ENCODE data around the gene TUBA4B. TPM values are rescaled to one million over a fixed set of nuclear protein-coding genes. Genes with fewer than 3 reads are reported as not detected.

The TUBA4B gene
- total RNA-seq, 1 donor from 2014 or later: not detected

GRCh38 chr2:219216535-219216915 is 36.5 kb upstream of the TUBA4B start:
- no peak for ATAC-seq
- DNase-seq (ENCODE audit: missing footprints): no peak
- intact Hi-C loops (cut with DNase I): no loop called here

GRCh38 chr2:219218217-219218731 is 34.8 kb upstream of the TUBA4B start:
- intact Hi-C loops (cut with DNase I): no loop called here

GRCh38 chr2:219218732-219219701 is 34.0 kb upstream of the TUBA4B start, which contains the start of gene ABCB6:
Gene ABCB6 (minus strand): TSS chr2:219218958. CDS start chr2:219218673, 285 bp downstream.
- intact Hi-C loops (cut with DNase I): no loop called here
- peak; percentile 93 for ATAC-seq
- peak; percentile 97 for DNase-seq (ENCODE audit: missing footprints)

More at GRCh38 chr2:219218217-219218731, 34.8 kb upstream of the TUBA4B start:
- DNase-seq (ENCODE audit: missing footprints) (peak; percentile 85), ATAC-seq (peak; percentile 36)

DNA sequence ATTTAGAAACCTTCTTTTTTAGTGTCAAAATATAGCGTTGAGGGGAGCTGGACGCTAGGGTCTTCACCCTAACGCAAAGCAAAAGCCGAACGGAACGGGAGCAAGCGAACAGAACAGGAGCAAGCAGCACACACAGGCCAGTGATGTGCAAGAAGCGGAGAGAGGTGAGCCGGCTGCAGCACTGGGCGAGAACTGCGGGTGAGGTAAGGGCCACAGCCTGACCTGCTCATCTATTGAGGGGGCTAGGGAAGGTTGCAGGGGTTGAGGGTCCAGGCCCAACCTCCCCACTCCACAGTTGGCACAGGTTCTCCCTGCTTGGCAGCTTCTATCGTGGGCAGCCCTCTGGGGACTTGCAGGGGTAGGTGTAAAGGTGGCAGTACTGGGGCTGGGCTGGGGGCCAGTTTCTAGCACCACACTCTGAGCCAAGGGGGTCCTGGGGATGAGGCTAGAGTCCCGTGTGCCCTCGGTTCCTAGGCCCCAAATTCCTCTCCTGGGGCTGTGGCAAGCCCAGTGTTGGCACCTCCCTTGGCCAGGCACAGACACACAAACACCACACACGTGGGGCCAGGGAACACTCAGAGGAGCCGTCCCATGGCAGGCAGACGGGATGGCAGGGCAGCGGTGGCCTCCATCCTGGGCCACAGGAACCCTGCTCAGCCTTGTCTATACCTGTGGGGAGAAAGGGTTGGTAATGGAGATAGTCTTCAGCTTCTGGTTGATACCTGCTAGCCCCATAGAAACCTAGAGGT is 33.1 kb upstream of the TUBA4B start:
- DNase-seq (ENCODE audit: missing footprints) (no peak), ATAC-seq (no peak)
- intact Hi-C loops (cut with DNase I): no loop called here

DNA sequence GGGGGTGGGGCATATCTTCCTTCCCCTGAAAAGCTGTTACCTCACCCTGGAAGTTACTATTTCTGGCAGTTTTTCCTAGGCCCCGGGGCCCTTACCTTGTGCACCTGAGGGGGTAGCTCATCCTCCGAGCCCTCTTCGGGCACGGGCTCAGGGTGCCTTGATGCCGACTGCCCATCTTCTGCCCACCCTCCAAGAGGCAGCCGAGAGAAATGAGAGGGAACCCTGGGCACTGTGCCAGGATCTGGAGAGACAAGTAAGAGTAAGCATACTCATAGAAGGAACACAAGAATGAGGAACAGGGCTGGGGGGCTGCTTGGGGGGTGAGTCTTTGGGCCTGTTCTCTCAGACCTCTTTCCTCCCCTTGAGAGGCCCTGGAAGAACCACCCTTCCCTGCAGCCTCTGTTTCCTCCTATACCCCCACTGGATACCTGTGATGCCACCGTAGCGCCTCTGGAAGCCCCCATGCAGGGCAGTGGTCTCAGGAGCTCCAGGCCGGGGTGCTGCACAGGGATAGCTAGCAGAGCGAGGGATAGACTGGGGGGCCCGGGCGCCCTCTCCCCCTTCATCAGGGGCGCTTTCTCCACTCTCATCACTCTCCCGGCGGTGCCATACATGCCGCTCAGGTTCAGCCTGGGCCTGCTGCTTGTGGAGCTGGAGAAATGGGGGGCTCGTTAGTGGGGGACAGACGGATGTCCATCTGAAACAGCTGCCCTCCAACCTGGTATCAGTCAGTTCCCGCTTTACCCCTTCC is 32.2 kb upstream of the TUBA4B start:
- intact Hi-C loops (cut with DNase I): no loop called here
- DNase-seq (ENCODE audit: missing footprints): no peak
- ATAC-seq: no peak

- intact Hi-C loops (cut with DNase I): no loop called here
- DNase-seq (ENCODE audit: missing footprints) (no peak), ATAC-seq (no peak)
These were observed 31.0 kb upstream of the TUBA4B start for GRCh38 chr2:219221957-219222518.

DNA sequence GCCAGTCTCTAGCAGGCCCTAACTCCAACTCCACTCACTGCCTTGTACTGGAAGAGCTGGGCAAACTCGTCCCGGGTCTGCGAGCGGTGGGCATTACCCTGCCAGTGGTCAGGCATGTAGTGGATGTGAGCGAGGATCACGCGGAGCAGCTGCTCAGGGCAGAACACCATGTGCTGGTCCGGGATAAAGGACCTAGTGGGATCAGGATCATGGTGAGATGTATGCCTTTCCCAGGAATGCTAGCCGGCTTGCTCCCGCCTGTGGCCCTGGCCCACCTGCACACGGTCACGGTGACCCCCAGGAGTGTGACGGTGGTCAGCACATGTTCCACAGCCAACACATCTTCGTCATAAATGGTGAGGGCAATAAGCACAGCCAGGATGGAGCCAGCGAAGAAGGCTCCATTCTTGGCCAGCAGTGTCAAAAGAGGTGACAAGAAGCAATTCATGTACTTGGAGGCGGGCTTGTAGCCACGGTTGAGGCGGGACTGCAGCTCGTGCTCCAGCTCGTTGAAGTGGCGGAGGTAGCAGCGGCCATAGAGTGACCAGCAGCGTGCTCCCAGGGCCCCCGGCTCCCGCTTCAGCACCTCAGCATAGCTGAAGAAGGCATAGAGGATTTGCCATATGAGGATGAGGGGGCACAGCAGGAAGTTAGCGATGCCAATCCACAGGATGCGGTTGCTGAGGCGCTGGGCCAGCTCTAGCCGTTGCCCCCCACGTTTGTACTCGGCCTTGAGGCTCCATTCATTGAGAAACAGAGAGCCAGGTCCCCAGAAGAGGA is 29.0 kb upstream of the TUBA4B start:
- intact Hi-C loops (cut with DNase I): no loop called here
- ATAC-seq (no peak), DNase-seq (ENCODE audit: missing footprints) (no peak)

GRCh38 chr2:219225350-219225749 is 27.7 kb upstream of the TUBA4B start:
- DNase-seq (ENCODE audit: missing footprints): no peak
- intact Hi-C loops (cut with DNase I): loop anchor here (5.0 kb wide), 1 partner anchor 52 kb away; the partner anchor contains the start of gene DNAJB2
- ATAC-seq: no peak

DNA sequence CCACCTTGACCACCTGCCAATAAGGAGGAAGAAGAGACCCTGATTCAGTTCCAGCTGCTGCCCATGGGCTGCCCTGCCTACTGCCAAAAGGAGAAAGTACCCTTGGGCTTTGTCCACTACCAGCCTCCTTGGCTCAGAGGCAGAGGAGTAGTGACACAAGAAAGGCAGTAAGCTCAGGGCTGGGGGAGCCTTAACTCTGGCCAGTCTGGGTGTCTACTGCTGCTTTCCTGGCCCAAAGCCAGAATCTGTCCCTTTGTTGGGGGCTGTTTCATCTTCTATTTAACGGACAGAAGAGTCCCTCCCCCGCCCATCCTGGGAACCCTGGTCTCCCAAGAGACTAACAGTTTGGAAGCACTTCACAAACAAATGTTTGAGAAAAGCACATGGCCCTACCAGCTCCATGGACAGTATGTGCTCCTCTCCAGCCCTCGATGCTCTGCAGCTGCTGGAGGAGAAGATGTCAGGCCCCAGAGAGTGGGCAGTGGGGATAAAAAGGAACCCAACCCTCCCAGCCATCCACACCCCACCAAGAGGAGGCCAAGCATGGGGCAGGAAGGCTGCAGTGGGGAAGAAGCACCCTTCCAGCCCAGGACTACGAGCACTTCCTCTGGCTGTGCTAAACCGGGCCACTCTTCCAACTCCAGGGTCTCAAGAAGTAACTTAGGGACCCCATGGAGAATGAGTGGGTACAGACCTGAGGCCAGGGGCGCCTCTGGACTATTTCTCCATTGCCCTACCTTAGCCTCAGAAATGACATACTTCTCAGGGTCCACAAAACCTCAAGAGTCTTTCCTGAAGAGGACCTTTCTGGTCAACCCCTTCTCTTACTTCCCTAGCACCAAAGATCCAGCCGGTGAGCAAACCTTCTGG is 24.8 kb upstream of the TUBA4B start:
- no peak for ATAC-seq
- DNase-seq (ENCODE audit: missing footprints): no peak
- intact Hi-C loops (cut with DNase I): loop anchor here (2.0 to 5.0 kb wide), 2 partner anchors 21 to 49 kb away; partner anchors contain the start of genes DNAJB2 and ZFAND2B

DNA sequence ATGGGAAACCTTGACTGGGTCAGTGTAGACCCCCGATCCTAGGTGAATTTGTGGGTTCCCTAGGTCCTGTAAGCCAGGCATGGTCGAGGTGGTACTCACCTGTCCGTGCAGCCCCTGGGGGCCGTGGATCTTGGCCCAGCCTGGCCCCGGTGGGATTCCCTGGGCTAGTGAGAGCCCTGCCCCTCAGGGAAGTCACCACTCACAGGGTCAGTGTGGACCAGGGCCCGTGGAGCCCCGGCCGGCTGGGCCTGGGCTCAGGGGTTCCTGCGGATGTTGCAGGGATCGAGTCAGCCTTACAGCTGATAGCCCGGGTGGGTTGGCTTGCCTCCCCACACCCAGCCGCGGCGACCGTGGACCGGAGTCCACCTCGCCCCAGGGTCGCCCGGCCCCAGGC is 24.1 kb upstream of the TUBA4B start:
- DNase-seq (ENCODE audit: missing footprints) (no peak), ATAC-seq (no peak)
- intact Hi-C loops (cut with DNase I): loop anchor here (2.0 to 5.0 kb wide), 2 partner anchors 22 to 48 kb away; partner anchors contain the start of genes DNAJB2 and ZFAND2B

GRCh38 chr2:219229305-219230058 is 23.6 kb upstream of the TUBA4B start, which contains the start of the genes ANKZF1 and ATG9A:
Gene ANKZF1 (plus strand): TSS chr2:219229806. CDS start chr2:219230258, 452 bp downstream.
Gene ATG9A (minus strand): TSS chr2:219229636. CDS start chr2:219228024, 1,612 bp downstream.
- intact Hi-C loops (cut with DNase I): loop anchor here (2.0 to 5.0 kb wide), 2 partner anchors 23 to 48 kb away; partner anchors contain the start of genes DNAJB2 and ZFAND2B
- ATAC-seq: peak; percentile 99
- DNase-seq (ENCODE audit: missing footprints): peak; percentile 99

DNA sequence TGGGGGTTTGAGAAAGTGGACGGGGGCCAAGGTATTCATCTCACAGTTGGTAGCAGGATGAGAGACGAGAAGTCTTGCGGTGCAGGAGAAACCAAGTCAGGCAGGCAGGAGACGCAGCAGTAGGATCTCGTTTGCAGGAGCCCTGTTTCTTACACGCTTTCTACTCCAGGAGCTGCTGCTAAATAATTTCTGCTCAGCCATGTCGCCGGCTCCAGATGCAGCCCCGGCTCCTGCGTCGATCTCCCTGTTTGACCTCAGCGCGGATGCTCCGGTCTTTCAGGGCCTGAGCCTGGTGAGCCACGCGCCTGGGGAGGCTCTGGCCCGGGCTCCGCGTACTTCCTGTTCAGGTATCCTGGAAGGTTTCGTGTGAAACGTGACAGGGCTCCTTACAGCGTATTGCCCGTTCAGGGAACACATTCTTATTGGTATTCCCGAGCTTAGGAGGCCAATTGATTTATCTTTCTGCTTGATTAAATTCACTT is 22.9 kb upstream of the TUBA4B start:
- intact Hi-C loops (cut with DNase I): no loop called here
- DNase-seq (ENCODE audit: missing footprints) (peak; percentile 86), ATAC-seq (no peak)

- ATAC-seq: no peak
- intact Hi-C loops (cut with DNase I): no loop called here
These were observed 18.7 kb upstream of the TUBA4B start for GRCh38 chr2:219234331-219234730.

DNA sequence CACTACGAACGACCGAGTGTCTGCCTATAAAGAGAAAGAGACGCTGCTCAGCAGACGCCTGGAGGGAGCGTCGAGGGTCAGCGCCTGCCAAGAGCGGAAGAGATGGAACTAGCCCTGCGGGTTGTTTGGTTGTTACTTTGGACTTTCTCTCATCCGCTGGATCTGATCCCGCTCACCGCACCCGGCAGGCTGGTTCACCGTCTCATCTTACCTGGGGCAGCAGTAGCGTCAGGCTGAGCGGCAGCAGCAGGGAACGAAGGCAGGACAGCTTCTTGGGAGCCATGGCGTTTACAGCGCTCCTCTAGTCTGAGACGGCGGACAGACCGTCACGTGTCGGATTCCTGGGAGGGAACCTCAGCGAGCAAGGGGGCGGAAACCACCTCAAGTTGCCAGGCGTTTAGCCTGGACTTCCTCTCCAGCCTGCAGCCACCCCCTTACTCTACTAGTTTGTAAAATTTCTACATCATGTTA is 9.7 kb upstream of the TUBA4B start:
- intact Hi-C loops (cut with DNase I): no loop called here
- ATAC-seq (no peak), DNase-seq (ENCODE audit: missing footprints) (no peak)

More at GRCh38 chr2:219234331-219234730, 18.7 kb upstream of the TUBA4B start:
- DNase-seq (ENCODE audit: missing footprints): no peak

DNA sequence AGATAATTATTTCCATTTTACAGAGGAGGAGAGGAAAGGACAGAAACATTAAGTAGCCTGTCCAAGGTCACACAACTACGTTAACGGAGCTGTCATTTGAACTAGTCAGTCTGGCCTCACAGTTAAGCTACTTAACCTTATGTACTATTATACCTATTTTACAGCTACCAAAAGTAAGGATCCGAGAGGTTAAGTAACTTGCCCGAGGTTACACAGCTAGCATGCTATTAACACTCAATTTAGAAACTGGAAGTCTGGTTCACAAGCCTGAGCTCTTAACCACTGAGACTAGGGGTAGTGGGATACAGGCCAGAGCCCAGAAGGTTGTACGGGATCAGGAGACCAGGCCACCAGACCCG is 8.3 kb upstream of the TUBA4B start:
- no peak for DNase-seq (ENCODE audit: missing footprints)
- intact Hi-C loops (cut with DNase I): no loop called here
- ATAC-seq: no peak
